GM04504 (cell line): ENCODE data around the gene ACTR3.

ENCODE experiments used
- DNase-seq: peaks from one replicate; pipeline ENCODE4 v3.0.0-alpha.2; 2012; ENCODE audit warnings: low read depth

Gene ACTR3

DNA sequence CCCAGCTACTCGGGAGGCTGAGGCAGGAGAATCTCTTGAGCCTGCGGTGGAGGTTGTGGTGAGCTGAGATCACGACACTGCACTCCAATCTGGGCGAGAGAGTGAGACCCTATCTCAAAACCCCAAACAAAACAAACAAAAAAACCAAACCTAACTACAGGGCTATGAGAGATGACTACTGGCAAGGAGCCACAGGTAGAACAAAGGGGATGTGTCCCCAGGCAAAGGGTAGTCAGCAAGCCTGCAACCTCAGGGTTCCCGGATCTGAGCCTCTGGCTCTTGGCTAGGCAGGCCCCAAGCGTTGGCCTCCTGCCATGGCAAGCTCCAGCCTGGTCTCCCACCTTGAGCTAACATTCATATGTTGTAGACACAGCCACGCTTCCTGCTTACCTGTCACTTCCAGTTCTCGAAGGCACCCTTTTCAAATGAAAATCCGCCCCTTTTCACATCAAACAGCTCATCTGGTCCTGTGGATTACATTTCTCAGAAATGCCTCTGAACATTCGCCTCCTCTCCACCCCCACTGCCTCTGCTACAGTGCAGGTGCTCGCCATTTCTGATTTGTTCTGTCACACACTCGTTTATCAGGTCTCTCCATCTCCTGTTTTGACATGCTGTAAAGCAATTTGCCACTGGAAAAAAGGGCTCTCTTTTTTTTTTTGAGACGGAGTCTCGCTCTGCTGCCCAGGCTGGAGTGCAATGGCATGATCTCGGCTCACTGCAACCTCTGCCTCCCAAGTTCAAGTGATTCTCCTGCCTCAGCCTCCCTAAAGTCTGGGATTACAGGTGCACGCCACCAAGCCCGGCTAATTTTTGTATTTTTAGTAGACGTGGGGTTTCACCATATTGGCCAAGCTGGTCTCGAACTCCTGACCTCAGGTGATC lies 13.1 kb upstream of the ACTR3 start:
- DNase-seq = no peak

DNA sequence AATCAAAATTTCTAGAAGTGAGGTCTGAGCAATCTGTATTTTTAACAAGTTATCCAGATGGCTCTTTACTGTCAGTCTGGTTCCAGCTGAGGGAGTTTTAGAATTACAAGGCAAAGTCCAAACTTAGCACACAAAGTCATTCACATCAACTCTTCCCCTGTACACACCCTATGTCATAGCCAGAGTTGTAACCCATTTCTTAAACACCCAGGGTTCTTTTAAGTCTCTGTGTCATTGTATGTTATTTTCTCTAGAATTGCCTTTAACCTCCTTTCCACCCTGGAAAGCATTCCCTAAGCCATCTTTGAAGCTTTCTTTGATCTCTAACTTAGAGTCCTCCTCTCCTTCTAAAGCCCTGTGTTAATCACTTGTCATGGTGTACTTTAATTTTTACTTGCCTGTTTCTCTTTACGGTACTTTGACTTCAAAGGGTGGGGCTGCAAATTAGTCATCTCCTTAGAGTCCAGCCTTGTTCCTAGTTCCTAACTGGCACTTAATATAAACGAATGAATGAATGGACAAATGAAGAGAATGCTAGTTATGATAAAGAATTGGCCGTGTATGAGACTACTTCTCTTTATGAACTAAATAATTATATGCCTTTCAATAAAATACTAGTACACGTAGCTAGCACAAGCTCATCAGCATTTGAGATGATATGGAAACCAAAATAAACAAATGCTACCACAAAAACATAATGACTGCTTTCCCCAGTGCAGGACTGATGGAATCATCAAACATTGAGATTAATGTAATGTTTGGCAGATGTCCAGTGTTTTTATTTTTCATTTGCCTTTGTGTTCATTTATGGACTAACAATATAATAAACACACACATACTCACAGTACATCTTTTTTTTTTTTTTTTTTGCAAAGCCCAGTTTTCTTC lies 11.9 kb upstream of the ACTR3 start:
- no peak for DNase-seq

DNA sequence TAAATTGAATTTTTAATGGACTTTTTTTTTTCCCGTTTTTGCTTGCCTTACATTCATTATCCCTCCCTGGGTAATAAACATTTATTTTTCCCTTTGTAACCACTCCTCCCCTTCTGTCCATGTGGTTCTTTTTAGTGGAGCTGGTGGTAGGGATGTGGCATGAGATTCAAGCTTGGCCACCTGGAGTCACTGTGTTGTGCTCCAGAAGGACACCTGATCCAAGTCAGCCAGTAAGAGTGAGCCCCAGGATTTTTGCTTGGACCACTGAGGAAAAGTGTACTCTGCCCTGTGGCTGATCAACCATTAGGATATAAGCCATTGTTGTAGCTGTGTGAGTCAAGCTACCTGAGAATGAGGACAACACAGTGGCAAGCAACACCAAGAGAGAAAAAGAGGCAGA lies 11.1 kb upstream of the ACTR3 start:
- DNase-seq = no peak

DNA sequence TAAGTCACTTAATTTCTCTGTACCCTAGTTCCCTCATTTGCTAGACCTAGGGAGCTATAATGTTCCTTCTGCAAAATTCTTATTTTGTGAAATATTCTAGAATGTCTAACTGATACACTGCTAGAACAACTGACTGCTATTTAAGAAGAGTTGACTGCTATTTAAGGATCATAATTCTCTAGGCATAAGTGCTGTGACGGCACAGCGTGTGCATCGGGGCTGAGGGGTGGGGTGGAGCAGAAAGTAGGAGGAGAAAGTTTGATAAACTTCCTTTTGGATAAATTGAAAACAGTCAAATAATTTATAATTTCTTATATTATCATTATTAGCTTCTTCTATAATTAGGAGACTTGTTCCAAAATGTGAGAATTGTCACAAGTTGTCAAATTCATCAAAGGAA lies 10.4 kb upstream of the ACTR3 start:
- no peak for DNase-seq

DNA sequence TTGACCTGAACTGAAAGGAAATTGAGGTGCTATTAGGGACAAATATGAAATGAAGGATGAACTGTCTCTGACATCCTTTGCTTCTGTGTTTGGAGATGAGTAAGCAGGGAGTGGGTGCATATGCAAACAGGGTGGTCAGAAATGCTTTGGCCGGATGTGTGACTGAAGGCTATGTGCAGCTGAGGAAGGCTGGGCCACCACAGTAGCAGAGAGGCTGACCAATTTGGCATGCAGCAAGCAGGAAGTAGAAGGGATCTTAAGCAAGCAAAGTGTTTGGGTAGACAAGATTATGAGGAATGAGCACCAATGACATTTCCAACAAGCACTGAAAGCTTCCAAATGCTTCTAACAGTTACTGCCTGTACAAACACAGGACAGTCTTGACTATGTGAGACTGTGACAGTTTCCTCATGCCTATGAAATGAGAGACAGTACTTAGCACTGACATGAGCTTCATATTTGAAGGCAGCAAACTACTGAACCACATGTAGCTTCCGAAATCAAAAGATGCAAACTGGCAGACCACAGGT lies 3.3 kb upstream of the ACTR3 start:
- DNase-seq = peak; percentile 77

DNA sequence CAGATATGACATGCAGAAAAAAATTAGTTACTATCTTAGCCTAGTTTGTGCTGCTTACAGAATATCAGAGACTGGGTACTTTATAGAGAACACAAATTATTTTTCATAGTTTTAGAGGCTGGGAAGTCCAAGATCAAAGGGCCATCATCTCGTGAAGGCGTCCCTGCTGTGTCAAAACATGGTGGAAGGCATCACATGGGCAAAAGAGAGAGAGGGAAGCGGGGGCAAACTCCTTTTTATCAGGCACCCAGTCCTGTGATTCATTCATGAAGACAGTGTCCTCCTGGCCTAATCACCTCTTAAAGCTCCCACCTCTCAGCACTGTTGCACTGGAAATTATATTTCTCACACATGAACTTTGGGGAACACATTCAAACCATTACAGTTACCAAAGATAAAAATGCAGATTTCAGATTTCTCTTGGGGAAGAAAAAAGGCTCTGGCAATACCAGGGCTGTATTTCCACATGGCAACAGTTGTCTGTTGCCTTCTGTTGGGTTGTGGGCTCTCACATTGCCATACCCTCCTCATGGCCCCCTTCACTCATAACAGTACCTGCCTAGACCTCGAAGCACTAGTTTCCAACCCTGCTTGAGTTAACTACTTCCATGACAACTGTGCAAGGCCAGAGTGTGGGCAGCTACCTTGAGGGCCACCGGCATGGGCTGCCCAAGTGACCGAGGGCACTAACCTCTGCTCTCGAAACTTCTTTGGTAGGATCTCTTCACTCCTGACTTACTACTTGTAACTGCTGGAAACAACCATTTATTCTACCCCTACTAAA lies 2.7 kb upstream of the ACTR3 start:
- DNase-seq = no peak

DNA sequence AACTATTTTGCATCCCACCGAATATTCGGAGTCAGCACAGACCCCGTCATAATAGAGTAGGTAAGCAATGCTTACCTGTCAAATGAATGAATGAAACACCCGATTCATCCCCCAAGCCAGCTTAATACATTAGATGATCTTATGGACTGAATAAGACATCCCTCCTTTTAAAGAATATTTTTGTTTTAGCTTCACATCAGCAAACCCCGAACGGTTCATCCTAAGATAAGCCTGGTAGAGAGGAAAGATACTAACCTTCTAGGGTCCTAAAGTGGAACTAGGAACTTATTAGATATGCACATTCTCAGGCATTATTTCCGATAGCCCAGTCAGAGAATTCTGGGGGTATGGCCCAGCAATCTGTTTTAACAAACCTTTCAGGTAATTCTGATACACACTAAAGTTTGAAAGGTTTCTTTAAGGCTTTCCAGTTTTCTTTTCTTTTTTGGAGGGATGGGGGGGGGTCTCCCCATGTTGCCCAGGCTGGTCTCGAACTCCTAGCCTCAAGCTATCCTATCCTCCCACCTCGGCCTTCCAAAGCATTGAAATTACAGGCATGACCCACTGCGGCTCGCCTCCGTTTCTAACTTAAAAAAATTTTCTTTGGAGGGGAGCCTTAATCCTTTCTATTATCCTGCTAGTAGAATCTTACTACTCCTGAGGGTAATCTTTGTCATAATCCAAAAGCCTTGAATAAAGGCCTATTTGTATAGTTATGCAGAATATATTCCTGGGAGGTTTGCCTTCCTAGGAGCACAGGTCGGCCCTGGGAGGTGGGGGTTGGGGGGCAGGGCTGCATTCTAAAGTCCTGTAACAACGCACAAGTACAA lies 1.0 kb upstream of the ACTR3 start:
- DNase-seq = no peak

DNA sequence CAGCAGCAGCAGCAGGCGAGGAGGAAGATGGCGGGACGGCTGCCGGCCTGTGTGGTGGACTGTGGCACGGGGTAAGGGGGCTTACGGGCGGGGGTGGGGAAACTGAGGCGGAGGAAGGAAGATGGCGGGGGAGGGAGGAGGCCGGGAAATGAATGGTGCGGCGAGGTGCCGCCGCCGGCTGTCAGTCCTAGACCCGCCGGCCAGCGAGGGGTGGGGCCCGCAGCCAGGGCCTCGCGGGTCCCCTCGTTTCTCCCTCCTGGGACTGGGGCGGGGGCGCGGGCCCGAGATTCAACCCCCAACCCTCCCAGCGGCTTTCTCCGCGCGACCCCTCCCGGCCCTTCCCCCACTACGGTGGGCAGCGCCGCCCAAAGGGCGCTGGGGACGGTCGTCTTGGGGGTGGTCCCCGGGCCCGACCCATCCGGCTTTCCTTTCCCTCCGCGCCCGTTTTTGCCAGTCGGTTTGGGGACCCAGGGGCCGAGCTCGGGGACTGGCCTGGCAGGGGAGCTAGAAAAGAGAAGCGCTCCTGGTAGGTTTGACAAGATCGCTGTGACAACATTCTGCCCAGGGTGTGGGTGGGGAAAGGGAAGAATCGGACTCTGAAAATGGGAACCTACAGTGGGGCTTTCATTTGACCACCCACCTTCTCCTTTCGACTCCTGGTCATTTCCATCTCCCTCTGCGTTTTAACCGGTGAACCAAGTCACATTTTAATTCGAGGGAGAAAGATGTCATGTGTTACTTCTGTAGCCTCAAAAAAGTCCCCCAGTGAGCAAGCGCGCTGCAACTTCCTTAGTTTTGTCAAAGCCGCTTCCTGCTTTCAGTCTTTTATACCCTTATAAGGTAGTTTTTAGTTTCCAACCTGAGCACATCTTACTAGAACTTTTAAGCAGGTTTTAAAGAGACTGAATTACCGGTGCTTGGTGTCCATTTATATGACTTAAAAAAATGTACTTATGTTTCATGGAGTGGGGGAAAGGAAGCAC lies 655 bp downstream of the ACTR3 start:
- DNase-seq = peak; percentile 47

DNA sequence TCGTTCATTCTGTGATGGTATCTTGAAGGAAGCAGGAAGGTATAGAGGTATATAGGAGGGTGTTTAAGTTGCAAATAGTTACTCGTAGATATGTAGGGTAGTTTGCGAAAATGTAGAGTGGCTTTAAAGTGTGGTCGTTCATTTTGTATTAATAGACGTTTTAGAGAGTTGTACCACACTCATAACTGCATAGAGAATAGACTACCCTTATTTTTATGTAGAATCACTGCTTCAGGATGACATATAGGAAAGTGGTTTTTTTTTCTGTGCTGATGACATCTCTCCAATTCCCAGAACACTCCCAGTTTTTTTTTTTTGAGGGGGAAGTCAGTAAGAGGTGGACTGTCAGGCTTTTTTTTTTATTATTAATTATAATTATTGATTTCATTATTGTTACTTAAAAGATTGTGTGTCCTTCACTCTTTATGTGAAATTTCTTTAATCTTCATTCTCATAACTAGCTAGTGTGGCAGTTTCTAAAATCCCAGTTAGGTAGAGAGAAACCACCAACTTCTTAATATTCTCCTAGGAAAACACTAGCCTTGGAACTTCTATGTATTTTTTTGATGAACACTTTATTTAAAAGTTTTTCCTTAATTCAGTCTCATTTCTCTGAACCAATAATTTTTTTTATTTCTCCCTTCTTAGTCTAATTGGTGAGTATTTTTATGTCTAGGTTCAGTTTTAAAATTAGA lies 1.5 kb downstream of the ACTR3 start:
- DNase-seq = no peak

DNA sequence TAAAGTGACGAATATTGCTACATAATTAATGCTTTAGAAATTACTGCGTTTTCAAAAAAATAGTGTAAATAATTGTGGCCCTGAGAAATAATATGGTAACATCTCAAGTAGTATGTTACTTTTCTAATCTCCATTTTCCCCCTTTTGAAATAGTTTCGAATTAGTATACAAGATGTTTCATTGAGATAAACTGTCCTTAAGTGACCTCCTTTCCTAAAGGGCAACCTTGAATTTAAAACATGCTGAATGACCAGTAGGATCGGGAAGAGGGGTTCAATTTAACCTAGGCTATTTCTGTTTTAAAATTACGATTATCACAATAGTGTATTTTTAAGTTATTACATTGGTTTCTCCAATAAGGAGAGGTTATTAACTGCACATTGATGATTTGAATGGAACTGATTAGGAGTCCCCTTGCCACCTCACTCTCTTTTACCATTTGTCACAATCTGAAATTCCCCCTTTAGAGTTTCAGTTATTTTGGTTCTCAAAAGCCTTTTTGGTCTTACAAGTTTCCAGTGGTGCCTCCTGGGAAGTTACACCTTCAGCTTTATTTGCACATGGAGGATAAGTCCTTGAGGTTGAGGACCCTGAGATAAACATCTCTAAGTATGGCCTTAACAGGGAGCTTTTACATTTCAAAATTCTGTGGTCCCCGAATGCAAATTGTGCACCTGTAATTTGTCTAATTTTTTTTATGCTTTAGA lies 2.3 kb downstream of the ACTR3 start:
- DNase-seq = no peak

DNA sequence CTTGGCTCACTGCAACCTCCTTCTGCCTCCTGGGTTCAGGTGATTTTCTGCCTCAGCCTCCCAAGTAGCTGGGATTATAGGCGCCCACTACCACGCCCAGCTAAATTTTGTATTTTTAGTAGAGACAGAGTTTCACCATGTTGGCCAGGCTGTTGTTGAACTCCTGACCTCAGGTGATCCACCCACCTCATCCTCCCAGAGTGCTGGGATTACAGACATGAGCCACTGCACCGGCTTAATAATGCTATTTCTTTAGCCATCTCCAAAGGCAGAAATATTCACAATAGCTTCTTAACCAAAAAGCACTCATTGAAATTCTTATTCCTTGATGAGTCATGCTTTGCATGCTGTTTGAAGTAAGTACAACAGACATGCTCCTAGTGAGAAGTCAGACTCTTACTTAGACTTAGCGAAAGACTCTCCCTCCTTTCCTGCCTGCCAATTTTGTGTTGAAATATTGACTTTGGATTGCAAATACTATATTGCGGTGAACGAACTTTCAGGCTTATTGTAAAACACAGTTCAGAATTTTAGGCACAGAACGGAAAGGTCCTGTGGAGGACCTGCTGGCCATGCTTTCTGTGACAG lies 4.4 kb downstream of the ACTR3 start:
- peak; percentile 60 for DNase-seq

DNA sequence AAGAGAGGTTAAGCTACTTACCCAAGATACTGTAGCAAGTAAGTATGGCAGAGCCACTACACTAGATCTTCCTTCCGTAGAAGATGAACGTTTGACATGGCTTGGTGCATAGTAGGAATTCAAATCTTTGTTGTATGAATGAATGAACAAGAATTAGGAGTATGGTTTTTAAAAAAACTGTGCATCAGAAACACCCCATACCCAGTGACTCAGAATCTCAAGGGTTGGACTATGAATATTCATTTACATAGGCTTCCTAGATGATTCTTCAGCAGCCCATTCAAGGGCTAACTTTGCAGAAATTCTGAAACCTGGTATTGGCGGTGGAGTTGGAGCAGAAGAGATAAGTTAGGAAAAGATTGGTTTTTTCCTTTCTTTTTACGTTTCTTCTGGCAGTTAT lies 5.4 kb downstream of the ACTR3 start:
- no peak for DNase-seq

DNA sequence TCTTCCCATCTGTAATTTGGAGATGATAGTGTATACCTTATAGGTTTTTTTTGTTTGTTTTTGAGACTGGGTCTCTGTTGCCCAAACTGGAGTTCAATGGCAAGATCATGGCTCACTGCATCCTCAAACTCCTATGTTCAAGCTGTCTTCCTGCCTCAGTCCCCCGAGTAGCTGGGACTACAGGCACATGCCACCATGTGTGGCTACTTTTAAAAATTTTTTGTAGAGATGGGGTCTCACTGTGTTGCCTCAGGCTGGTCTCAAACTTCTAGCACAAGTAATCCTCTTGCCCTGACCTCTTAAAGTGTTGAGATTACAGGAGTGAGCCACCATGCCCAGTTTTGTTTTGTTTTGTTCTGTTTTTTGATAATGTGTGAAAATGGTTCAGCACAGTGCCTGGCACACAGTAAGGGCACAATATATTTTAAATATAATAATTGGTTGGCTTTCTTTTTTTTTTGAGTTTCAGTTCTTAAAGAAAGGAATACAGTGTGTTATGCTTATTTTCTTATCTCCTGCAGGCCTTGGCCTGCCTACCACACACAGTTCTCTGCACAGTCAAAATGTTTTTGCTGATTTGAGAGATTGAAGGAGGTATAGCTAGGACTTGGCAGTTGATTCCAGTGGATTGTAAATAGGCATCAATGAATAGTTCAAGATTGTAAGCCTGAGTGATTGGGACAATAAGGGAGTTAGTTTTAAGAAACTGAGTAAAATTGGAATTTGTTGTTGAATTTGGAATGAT lies 6.1 kb downstream of the ACTR3 start:
- DNase-seq = no peak

DNA sequence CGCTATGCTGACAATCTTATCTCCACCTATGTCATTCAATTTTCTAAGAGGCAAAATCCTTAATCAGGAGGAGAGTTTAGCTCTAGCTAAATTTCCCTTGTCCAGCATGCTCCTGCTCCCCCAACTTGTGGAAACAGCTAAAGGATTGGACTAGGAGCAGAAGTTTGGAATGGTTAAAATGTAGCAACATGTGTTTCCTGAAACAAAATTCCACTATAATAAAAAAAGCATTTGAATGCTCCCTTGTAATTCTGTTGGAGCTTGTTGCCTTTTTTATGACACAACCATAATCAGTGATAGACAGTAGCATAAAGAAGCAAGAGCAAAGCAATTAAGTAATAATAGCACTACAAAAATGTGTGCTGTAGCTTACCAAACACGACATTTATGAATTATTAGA lies 6.9 kb downstream of the ACTR3 start:
- no peak for DNase-seq

DNA sequence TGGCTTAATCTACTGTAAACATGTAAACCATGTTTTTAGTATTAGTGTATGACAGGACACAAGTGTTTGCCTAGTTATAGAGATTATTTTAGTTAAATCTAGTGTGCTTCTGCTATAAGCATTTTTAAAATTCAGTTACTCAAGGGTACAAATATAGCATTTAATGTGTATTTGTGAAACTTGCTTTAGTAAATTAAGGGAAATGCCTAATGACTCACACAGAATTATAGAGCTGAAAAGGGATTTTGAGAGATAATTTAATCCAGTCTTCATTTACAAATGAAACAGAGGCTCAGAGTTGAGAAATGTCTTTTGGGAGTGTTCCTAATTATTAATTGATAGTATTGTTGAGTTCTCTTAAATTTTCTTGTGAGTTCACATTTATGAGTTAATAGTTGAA lies 8.2 kb downstream of the ACTR3 start:
- no peak for DNase-seq

DNA sequence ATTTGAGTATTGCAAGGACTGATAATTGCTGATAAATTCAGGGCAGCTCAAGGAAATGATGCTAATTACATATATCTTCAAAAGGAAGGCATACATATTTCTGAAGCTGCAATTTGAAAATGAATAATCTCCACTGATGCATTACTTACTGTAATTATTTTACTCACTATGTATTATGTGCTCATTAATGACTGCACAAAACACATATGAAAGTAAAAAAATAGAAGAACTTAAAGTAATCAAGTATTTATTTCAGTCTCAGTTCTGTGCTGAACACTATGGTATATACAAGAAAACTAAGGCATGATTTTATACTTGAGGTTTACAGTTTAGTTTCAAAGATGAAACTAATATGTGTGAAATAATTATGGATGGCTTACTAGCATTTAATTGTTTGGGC lies 9.3 kb downstream of the ACTR3 start:
- no peak for DNase-seq

DNA sequence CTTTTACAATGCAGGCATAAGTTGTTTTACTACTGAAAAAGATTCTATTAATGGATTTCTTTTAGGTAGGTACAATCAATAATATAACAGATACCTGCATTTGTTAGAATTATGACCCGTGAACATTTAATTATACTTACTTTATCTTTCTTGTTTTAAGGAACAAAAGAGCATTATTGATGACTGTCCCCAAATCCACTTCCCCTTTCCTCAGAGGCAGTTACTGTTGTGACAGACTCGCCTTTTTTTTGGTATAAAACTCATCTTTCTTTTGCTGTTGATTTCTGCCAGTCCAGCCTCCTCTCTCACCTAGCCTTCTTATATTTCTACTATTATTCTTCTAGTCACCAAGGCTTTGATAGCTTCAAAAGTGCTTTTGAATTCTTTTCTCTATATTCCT lies 12.1 kb downstream of the ACTR3 start:
- DNase-seq = no peak

DNA sequence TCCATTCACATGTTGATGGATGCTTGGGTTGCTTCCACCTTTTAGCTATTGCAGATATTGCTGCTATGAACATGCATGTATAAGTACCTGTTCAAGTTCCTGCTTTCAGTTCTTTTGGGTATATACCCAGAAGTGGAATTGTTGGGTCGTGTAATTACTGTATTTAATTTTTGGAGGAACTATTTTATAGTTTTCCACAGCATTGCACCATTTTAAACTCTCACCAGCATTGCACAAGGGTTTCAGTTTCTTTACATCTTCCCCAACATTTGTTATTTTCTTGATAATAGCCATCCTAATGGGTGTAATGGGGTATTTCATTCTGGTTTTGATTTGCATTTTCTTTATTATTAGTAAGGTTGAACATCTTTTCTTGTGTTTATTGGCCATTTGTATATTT lies 16.0 kb downstream of the ACTR3 start:
- DNase-seq = no peak
